ENCODE measurements around the gene DNAJB12. TPM values are rescaled to one million over a fixed set of nuclear protein-coding genes. Genes with fewer than 3 reads are reported as not detected.

Gene DNAJB12
- total and polyA plus RNA-seq, 10 of the 15 experiments (the other 5 are each of a cell fraction or from before 2014, with no cell fraction given): 4.6 to 31.6 (median 18.8) TPM

DNA sequence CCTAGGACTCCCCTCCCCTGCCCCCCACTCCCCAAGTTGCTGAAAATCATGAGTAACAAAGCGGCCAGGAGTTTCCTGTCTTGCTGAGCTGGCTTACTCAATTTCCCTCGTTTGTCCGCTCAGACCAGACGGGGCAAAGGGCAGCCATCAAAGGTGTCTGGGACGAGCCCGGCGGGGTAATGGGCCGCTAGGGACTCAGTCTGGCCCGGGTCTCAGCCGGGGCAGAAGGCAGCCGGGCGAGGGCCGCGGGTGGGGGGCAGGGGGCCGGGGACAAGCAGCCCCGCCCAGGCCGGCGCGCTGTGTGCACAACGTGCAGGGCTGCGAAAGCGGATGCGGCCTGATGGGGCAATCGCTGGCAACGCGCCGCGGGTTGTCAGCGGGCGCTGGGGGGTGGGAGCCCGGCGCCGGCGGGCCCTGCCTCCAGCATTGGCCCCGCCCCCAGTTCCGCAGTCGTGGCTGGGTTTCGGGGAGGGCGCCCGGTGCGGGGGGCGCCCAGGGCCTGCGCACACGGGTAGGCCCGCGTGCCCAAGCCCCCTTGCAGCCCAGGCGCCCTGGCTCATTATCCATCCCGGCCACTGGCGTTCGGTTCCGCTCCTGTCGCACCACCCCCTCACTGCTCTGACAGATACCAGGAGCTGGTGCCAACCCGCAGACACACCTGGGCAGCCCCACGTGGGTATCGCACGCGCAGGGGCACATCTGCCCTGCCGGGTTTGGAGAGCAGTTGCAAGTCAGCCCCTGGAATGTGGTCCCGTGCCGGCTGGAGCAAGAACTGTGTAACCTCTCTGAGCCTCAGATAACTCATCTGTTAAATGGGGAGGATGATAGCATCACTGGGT is 35.1 kb downstream of the DNAJB12 start (continued):
- TF ChIP-seq TCF3 (IDR thresholded peaks at IDR 0.05; ENCODE audit: borderline replicate concordance, insufficient read depth, low read depth, low read length) (peak; percentile 94), RB1 (IDR thresholded peaks at IDR 0.05; ENCODE audit: borderline replicate concordance) (peak; percentile 49; the same call in 1 of the 2 replicates), LARP7 (IDR thresholded peaks at IDR 0.05) (peak; percentile 97; the same call in 1 of the 2 replicates), FOS (IDR thresholded peaks at IDR 0.05; ENCODE audit: borderline replicate concordance, extremely low read depth, insufficient read length) (no peak), SMARCA5 (IDR thresholded peaks at IDR 0.05) (peak; percentile 87), POLR2AphosphoS2 (IDR thresholded peaks at IDR 0.05; ENCODE audit: low read depth, low read length) (0 out of 2 replicates have a peak, but pooled peaks have one; percentile 65), ZNF217 (IDR thresholded peaks at IDR 0.05) (peak; percentile 82; the same call in 1 of the 2 replicates), ZNF24 (IDR thresholded peaks at IDR 0.05) (peak; percentile 60; the same call in 1 of the 2 replicates), TBL1XR1 (IDR thresholded peaks at IDR 0.05; ENCODE audit: low read depth, low read length) (peak; percentile 24; the same call in 1 of the 2 replicates), SRF (IDR thresholded peaks at IDR 0.05; ENCODE audit: low read depth in 2 of 2, low read length in 2 of 2) (peak in 1 of 2 experiments; percentile 27; a peak in 1 of 4 replicates), CBFB (IDR thresholded peaks at IDR 0.05; ENCODE audit: low read depth) (no peak), CBX3 (IDR thresholded peaks at IDR 0.05; ENCODE audit: borderline replicate concordance, low read depth) (no peak), YY1 (IDR thresholded peaks at IDR 0.05; ENCODE audit: low read depth, low read length) (peak; percentile 66), EGR1 (IDR thresholded peaks at IDR 0.05; ENCODE audit: borderline replicate concordance in 1 of 2, low read depth in 2 of 2, low read length in 2 of 2) (no peak; a peak in 1 of 3 replicates), DPF2 (IDR thresholded peaks at IDR 0.05) (peak; percentile 97), NR2F1 (conservative IDR thresholded peaks at IDR 0.05) (peak; percentile 75)
- TF ChIP-seq, protein P1, sequence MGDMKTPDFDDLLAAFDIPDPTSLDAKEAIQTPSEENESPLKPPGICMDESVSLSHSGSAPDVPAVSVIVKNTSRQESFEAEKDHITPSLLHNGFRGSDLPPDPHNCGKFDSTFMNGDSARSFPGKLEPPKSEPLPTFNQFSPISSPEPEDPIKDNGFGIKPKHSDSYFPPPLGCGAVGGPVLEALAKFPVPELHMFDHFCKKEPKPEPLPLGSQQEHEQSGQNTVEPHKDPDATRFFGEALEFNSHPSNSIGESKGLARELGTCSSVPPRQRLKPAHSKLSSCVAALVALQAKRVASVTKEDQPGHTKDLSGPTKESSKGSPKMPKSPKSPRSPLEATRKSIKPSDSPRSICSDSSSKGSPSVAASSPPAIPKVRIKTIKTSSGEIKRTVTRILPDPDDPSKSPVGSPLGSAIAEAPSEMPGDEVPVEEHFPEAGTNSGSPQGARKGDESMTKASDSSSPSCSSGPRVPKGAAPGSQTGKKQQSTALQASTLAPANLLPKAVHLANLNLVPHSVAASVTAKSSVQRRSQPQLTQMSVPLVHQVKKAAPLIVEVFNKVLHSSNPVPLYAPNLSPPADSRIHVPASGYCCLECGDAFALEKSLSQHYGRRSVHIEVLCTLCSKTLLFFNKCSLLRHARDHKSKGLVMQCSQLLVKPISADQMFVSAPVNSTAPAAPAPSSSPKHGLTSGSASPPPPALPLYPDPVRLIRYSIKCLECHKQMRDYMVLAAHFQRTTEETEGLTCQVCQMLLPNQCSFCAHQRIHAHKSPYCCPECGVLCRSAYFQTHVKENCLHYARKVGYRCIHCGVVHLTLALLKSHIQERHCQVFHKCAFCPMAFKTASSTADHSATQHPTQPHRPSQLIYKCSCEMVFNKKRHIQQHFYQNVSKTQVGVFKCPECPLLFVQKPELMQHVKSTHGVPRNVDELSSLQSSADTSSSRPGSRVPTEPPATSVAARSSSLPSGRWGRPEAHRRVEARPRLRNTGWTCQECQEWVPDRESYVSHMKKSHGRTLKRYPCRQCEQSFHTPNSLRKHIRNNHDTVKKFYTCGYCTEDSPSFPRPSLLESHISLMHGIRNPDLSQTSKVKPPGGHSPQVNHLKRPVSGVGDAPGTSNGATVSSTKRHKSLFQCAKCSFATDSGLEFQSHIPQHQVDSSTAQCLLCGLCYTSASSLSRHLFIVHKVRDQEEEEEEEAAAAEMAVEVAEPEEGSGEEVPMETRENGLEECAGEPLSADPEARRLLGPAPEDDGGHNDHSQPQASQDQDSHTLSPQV (IDR thresholded peaks at IDR 0.05): peak; percentile 84
- TF ChIP-seq, protein P2, sequence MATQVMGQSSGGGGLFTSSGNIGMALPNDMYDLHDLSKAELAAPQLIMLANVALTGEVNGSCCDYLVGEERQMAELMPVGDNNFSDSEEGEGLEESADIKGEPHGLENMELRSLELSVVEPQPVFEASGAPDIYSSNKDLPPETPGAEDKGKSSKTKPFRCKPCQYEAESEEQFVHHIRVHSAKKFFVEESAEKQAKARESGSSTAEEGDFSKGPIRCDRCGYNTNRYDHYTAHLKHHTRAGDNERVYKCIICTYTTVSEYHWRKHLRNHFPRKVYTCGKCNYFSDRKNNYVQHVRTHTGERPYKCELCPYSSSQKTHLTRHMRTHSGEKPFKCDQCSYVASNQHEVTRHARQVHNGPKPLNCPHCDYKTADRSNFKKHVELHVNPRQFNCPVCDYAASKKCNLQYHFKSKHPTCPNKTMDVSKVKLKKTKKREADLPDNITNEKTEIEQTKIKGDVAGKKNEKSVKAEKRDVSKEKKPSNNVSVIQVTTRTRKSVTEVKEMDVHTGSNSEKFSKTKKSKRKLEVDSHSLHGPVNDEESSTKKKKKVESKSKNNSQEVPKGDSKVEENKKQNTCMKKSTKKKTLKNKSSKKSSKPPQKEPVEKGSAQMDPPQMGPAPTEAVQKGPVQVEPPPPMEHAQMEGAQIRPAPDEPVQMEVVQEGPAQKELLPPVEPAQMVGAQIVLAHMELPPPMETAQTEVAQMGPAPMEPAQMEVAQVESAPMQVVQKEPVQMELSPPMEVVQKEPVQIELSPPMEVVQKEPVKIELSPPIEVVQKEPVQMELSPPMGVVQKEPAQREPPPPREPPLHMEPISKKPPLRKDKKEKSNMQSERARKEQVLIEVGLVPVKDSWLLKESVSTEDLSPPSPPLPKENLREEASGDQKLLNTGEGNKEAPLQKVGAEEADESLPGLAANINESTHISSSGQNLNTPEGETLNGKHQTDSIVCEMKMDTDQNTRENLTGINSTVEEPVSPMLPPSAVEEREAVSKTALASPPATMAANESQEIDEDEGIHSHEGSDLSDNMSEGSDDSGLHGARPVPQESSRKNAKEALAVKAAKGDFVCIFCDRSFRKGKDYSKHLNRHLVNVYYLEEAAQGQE (IDR thresholded peaks at IDR 0.05; ENCODE audit: low read depth, low read length): no peak

Measured in GM12878 (cell line).